HepG2 (cell line): Measurements from ENCODE around the gene AGAP3.

Experiments used
- POLR2A ChIP-seq, 2 experiments: IDR thresholded peaks; 2 replicates each; pipeline ENCODE4 v1.6.1; 2011; ENCODE audit warnings: low read depth in 2 of 2, low read length in 2 of 2, mild to moderate bottlenecking in 1 of 2, moderate library complexity in 1 of 2; ENCODE audit not compliant: insufficient read depth in 1 of 2
- RAD21 ChIP-seq: fragments of 450-650 bp; formaldehyde crosslinking; IDR thresholded peaks from 2 replicates; pipeline ENCODE4 v1.5.0; 2020; ENCODE audit warnings: mild to moderate bottlenecking
- ZFX ChIP-seq: sonication (generic); formaldehyde crosslinking; IDR thresholded peaks from 2 replicates; pipeline ENCODE4 v1.4.0; 2020; ENCODE audit warnings: mild to moderate bottlenecking, low read depth, missing genetic modification reagents, moderate library complexity
- ZNF709 ChIP-seq: sonication (generic); formaldehyde crosslinking; IDR thresholded peaks from 2 replicates; pipeline ENCODE4 v1.5.0; 2020; ENCODE audit warnings: mild to moderate bottlenecking, missing genetic modification reagents
- ZUFSP ChIP-seq: sonication (generic); formaldehyde crosslinking; IDR thresholded peaks from 2 replicates; pipeline ENCODE4 v1.9.0; 2021; ENCODE audit warnings: missing genetic modification reagents, mild to moderate bottlenecking, borderline replicate concordance

- TF ChIP-seq RAD21 (CRISPR knock-in tag): no peak
- no peak for TF ChIP-seq ZUFSP (CRISPR knock-in tag)
- TF ChIP-seq ZFX (CRISPR knock-in tag): no peak
- TF ChIP-seq POLR2A (IDR thresholded peaks at IDR 0.05; ENCODE audit: insufficient read depth in 1 of 2, low read depth in 2 of 2, low read length in 2 of 2): no peak
- TF ChIP-seq ZNF709 (CRISPR knock-in tag): no peak
These were observed 15.7 kb upstream of the AGAP3 start for GRCh38 chr7:151070574-151070960.
